ENCODE data around the gene KLC3. TPM values are rescaled to one million over a fixed set of nuclear protein-coding genes. Genes with fewer than 3 reads are reported as not detected.

The KLC3 gene
- total and polyA plus RNA-seq, 11 donors: 0.12 to 0.69 (median 0.32) TPM; not detected in 6

DNA sequence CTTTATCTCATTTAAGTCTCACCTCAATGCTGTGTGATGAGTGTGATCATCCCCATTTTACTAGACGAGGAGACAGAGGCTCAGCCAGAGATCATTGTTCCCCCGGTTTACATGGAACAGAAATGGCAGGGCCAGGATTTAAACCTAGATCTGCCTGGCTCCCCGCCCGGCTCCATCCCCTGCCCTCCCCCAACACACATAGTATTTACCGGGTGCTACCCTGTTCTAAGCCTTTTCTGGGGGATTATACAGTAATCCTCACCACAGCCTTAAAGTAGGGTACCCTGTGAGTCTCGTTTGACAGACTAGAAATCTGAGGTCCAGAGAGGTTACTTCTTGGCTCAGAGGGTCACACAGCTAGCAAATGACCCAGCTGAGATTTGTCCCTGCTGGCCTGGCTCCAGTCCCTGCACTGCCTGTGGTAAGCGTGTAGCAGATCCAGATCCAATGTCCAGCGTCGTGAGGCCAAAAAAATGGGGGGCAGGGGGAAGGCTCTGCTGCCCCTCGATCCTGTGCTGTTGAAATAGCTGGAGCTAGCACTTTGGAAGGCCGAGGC is 3.8 kb upstream of the KLC3 start:
- Histone ChIP-seq H3K9me3 (no peaks in the 10 kb centered on the region), H3K4me1 (peaks cover 0 to 15% (median 1%) of the 10 kb centered on the region in 12 donors), H3K27me3 (peaks cover 10 to 23% (median 14%) of the 10 kb centered on the region in 9 donors), H3K4me3 (no peak overlapping the region), H3K36me3 (no peaks in the 10 kb centered on the region), H3K27ac (no peak overlapping the region)
- TF ChIP-seq, protein P1, sequence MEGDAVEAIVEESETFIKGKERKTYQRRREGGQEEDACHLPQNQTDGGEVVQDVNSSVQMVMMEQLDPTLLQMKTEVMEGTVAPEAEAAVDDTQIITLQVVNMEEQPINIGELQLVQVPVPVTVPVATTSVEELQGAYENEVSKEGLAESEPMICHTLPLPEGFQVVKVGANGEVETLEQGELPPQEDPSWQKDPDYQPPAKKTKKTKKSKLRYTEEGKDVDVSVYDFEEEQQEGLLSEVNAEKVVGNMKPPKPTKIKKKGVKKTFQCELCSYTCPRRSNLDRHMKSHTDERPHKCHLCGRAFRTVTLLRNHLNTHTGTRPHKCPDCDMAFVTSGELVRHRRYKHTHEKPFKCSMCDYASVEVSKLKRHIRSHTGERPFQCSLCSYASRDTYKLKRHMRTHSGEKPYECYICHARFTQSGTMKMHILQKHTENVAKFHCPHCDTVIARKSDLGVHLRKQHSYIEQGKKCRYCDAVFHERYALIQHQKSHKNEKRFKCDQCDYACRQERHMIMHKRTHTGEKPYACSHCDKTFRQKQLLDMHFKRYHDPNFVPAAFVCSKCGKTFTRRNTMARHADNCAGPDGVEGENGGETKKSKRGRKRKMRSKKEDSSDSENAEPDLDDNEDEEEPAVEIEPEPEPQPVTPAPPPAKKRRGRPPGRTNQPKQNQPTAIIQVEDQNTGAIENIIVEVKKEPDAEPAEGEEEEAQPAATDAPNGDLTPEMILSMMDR (IDR thresholded peaks at IDR 0.05): no peak
- no peak for TF ChIP-seq POLR2A (IDR thresholded peaks at IDR 0.05)
- WGBS, 4 donors: 61 to 69% (median 66%) methylated on average over 11 of the region's 11 CpGs
- DNase-seq: no peak
- no peak for ATAC-seq
- intact Hi-C loops (cut with DNase I): loop anchor here in 6 of 10 donors (5.0 to 10.0 kb wide), 6 partner anchors 84 to 434 kb away; partner anchors contain the start of genes MARK4 (in 5 of the 6), APOE (in 4 of the 6) and NKPD1 (in 1 of the 6)

DNA sequence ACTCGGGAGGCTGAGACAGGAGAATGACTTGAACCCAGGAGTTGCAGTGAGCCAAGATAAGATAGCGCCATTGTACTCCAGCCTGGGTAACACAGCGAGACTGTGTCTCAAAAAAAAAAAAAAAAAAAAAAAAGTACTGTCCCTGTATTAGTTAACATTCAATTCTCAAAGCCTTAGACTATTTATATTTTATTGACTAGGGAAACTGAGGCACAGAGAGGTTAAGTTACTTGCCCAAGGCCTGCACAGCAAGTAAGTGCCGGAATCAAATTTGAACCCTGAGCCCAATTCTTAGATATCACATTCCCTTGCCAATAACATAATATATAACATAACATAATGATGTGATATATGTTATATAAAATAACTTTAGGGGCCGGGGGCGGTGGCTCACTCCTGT is 921 bp upstream of the KLC3 start:
- Histone ChIP-seq H3K4me1 (peaks cover 0 to 15% (median 1%) of the 10 kb centered on the region in 12 donors), H3K9me3 (no peaks in the 10 kb centered on the region), H3K36me3 (no peaks in the 10 kb centered on the region), H3K27me3 (peaks cover 10 to 23% (median 14%) of the 10 kb centered on the region in 9 donors), H3K27ac (no peak overlapping the region), H3K4me3 (no peak overlapping the region)
- DNase-seq (no peak), ATAC-seq (no peak)
- intact Hi-C loops (cut with DNase I): loop anchor here in 8 of 10 donors (2.0 to 10.0 kb wide), 9 partner anchors 87 to 437 kb away; partner anchors contain the start of genes APOE (in 5 of the 8), MARK4 (in 5 of the 8) and NKPD1 (in 1 of the 8)
- 75 to 88% (median 82%) methylated on average over 6 of the region's 6 CpGs for WGBS, 4 donors
- TF ChIP-seq, protein P1 (IDR thresholded peaks at IDR 0.05): no peak
- no peak for TF ChIP-seq POLR2A (IDR thresholded peaks at IDR 0.05)

DNA sequence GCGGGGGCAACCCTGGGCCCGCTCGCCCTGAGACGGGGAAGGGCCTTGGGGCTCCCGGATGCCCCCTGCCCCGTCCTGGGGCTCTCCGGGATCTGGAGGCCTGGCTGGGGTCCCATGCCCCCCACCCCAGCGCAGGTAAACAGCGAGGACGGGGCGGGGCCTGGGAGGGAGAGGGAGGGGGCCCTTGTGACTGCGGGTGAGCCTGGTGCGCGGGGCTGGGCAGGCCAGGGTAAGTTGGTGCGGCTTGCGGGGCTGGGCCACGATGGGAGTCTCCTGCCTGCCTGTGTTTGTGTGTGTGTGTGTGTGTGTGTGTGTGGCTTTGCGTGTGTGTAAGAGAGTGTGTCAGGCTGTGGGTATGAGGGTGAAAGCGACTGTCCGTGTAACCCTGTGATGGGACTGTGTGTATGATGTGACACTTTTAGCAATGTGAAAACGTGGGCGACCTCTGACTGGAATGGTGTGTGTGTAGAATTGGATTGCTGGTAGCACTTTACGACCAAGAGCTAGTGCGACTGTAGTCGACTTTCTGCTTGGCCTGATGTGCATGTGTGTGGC is 426 bp downstream of the KLC3 start:
- no peak overlapping the region for H3K27ac ChIP-seq
- 12 to 50% (median 20%) methylated on average over 8 to 25 of the region's 25 CpGs for WGBS, 4 donors
- no peak for TF ChIP-seq POLR2A (IDR thresholded peaks at IDR 0.05)
- TF ChIP-seq, protein P1 (IDR thresholded peaks at IDR 0.05): no peak
- no peak for ATAC-seq
- peak overlapping the region in 9 of 12 donors; percentile 6 to 45 (median 22) for H3K4me3 ChIP-seq
- H3K36me3 ChIP-seq: no peaks in the 10 kb centered on the region
- DNase-seq: no peak
- H3K9me3 ChIP-seq: no peaks in the 10 kb centered on the region
- intact Hi-C loops (cut with DNase I): loop anchor here in 1 of 10 donors (10.0 kb wide), 2 partner anchors 146 to 436 kb away; partner anchors contain the start of gene APOE
- peaks cover 10 to 29% (median 14%) of the 10 kb centered on the region in 9 donors for H3K27me3 ChIP-seq
- H3K4me1 ChIP-seq: peaks cover 0 to 15% (median 1%) of the 10 kb centered on the region in 12 donors

DNA sequence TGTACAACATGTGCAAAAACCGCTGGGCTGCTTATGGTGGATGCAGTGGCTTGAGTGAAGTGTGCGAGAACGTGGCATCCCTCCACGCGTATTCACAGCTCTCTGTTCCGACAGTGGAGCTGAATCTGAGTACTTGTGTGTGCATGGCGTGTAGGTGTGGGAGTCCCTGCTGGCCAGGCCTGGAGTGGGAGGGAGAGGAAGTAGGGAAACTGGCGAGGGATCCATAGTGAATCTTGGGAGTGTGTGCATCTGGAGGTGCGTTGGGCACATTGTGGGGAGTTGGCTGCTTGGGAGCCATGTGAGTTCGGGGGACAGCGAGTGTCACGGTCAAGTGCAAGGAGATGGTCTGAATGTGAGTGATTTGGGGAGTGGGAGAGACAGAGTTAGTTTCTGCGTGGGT is 2.4 kb downstream of the KLC3 start:
- TF ChIP-seq, protein P1 (IDR thresholded peaks at IDR 0.05): no peak
- no peak for TF ChIP-seq POLR2A (IDR thresholded peaks at IDR 0.05)
- H3K27ac ChIP-seq: no peak overlapping the region
- H3K4me1 ChIP-seq: peaks cover 0 to 15% (median 1%) of the 10 kb centered on the region in 12 donors
- 74 to 79% (median 76%) methylated on average over 13 of the region's 13 CpGs for WGBS, 4 donors
- no peaks in the 10 kb centered on the region for H3K9me3 ChIP-seq
- H3K36me3 ChIP-seq: no peaks in the 10 kb centered on the region
- no peak overlapping the region for H3K4me3 ChIP-seq
- DNase-seq (no peak), ATAC-seq (no peak)
- H3K27me3 ChIP-seq: peaks cover 11 to 46% (median 21%) of the 10 kb centered on the region in 9 donors
- intact Hi-C loops (cut with DNase I): loop anchor here in 1 of 10 donors (10.0 kb wide), 2 partner anchors 148 to 438 kb away; partner anchors contain the start of gene APOE
